ENCODE measurements around the gene ESF1.
A peak's percentile ranks its signal among the peaks of the same experiment; 100 is the strongest.

The ESF1 gene

GRCh38 chr20:13809373-13809772 is 24.7 kb upstream of the ESF1 start:
- no peak for DNase-seq (ENCODE audit: low read depth in 2 of 2)
- H3K4me3 ChIP-seq (replicated peaks in 1 of 2; ENCODE audit: low read depth in 2 of 2, low read length in 2 of 2) = no peak overlapping the region
- no peak for TF ChIP-seq CTCF (IDR thresholded peaks at IDR 0.05; ENCODE audit: low read depth, low read length)

GRCh38 chr20:13800728-13801134 is 16.0 kb upstream of the ESF1 start:
- no peak overlapping the region for H3K4me3 ChIP-seq (replicated peaks in 1 of 2; ENCODE audit: low read depth in 2 of 2, low read length in 2 of 2)
- peak; percentile 86 to 94 for DNase-seq (ENCODE audit: low read depth in 2 of 2)
- TF ChIP-seq CTCF (IDR thresholded peaks at IDR 0.05; ENCODE audit: low read depth, low read length) = no peak

- no peak for DNase-seq (ENCODE audit: low read depth in 2 of 2)
- H3K4me3 ChIP-seq (replicated peaks in 1 of 2; ENCODE audit: low read depth in 2 of 2, low read length in 2 of 2) = no peak overlapping the region
- no peak for TF ChIP-seq CTCF (IDR thresholded peaks at IDR 0.05; ENCODE audit: low read depth, low read length)
Measured at GRCh38 chr20:13799974-13800373, 15.3 kb upstream of the ESF1 start.

GRCh38 chr20:13799040-13799439 is 14.3 kb upstream of the ESF1 start:
- no peak overlapping the region for H3K4me3 ChIP-seq (replicated peaks in 1 of 2; ENCODE audit: low read depth in 2 of 2, low read length in 2 of 2)
- TF ChIP-seq CTCF (IDR thresholded peaks at IDR 0.05; ENCODE audit: low read depth, low read length) = no peak
- DNase-seq (ENCODE audit: low read depth in 2 of 2) = no peak

GRCh38 chr20:13794667-13795066 is 9.9 kb upstream of the ESF1 start:
- no peak for DNase-seq (ENCODE audit: low read depth in 2 of 2)
- no peak overlapping the region for H3K4me3 ChIP-seq (replicated peaks in 1 of 2; ENCODE audit: low read depth in 2 of 2, low read length in 2 of 2)
- TF ChIP-seq CTCF (IDR thresholded peaks at IDR 0.05; ENCODE audit: low read depth, low read length) = no peak

GRCh38 chr20:13793001-13793400 is 8.3 kb upstream of the ESF1 start:
- DNase-seq (ENCODE audit: low read depth in 2 of 2) = no peak
- TF ChIP-seq CTCF (IDR thresholded peaks at IDR 0.05; ENCODE audit: low read depth, low read length) = no peak
- no peak overlapping the region for H3K4me3 ChIP-seq (replicated peaks in 1 of 2; ENCODE audit: low read depth in 2 of 2, low read length in 2 of 2)
